OCI-LY7 (cell line): ENCODE data around the gene ERVFRD-1. TPM values are rescaled to one million over a fixed set of nuclear protein-coding genes. Genes with fewer than 3 reads are reported as not detected.

Experiments used
- small RNA-seq: library from RNA; depleted of rRNA; stranded (forward); fragments of <200 nt; gene quantifications from one replicate; pipeline ENCODE3, GENCODE V24; 2014
- total RNA-seq, 2 experiments: library from RNA; depleted of rRNA in 1 of 2; stranded (reverse); fragments of >200 nt in 1 of 2; shearing (Covaris generic) in 1 of 2; gene quantifications; 2 replicates each; pipeline ENCODE4 v1.2.3, GENCODE V29; 2014 to 2022

ERVFRD-1 gene
- total RNA-seq, 2 experiments from 2014 or later, result not detected

Small RNA genes within 50 kb of the gene (small RNA-seq; reads per million reads assigned to genes)
- gene AL136139.1, result not detected

Other genes starting within 250 kb of the ERVFRD-1 start
- gene GCM2, start 229.7 kb downstream of the ERVFRD-1 start, total RNA-seq (2014; rRNA removed; shearing (Covaris generic)), result not detected in 2 replicates
- gene GCM2, start 229.7 kb downstream of the ERVFRD-1 start, total RNA-seq (2022), result not detected in 2 replicates
- 0.15 and 1.4 TPM in 2 replicates for gene SYCP2L, start 224.7 kb downstream of the ERVFRD-1 start, total RNA-seq (2014; rRNA removed; shearing (Covaris generic))
- gene SYCP2L, start 224.7 kb downstream of the ERVFRD-1 start, total RNA-seq (2022), result 1.3 and 2.0 TPM in 2 replicates
- gene ELOVL2, start 67.4 kb downstream of the ERVFRD-1 start, total RNA-seq (2014; rRNA removed; shearing (Covaris generic)), result not detected in 2 replicates
- not detected in 2 replicates for gene ELOVL2, start 67.4 kb downstream of the ERVFRD-1 start, total RNA-seq (2022)
- gene SMIM13, start 17.9 kb downstream of the ERVFRD-1 start, total RNA-seq (2014; rRNA removed; shearing (Covaris generic)), result 13.9 and 16.4 TPM in 2 replicates
- 19.0 and 19.5 TPM in 2 replicates for gene SMIM13, start 17.9 kb downstream of the ERVFRD-1 start, total RNA-seq (2022)
- 7.4 and 13.0 TPM in 2 replicates for gene NEDD9, start 120.9 kb upstream of the ERVFRD-1 start, total RNA-seq (2014; rRNA removed; shearing (Covaris generic))
- 37.4 and 41.6 TPM in 2 replicates for gene NEDD9, start 120.9 kb upstream of the ERVFRD-1 start, total RNA-seq (2022)